ENCODE results near the gene MGMT.
A peak's percentile ranks its signal among the peaks of the same experiment; 100 is the strongest.
"Not testable (repeated sequence)": the region's sequence is repeated elsewhere in the genome, so short reads cannot be mapped to it uniquely, and the experiment has no call there.

The MGMT gene

DNA sequence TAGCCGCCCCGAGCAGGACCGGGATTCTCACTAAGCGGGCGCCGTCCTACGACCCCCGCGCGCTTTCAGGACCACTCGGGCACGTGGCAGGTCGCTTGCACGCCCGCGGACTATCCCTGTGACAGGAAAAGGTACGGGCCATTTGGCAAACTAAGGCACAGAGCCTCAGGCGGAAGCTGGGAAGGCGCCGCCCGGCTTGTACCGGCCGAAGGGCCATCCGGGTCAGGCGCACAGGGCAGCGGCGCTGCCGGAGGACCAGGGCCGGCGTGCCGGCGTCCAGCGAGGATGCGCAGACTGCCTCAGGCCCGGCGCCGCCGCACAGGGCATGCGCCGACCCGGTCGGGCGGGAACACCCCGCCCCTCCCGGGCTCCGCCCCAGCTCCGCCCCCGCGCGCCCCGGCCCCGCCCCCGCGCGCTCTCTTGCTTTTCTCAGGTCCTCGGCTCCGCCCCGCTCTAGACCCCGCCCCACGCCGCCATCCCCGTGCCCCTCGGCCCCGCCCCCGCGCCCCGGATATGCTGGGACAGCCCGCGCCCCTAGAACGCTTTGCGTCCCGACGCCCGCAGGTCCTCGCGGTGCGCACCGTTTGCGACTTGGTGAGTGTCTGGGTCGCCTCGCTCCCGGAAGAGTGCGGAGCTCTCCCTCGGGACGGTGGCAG is at the start of gene MGMT:
Gene MGMT (plus strand): TSS at position 539 of the 656 bp plus-strand sequence.
- DNase-seq: peak; percentile 85 to 93

DNA sequence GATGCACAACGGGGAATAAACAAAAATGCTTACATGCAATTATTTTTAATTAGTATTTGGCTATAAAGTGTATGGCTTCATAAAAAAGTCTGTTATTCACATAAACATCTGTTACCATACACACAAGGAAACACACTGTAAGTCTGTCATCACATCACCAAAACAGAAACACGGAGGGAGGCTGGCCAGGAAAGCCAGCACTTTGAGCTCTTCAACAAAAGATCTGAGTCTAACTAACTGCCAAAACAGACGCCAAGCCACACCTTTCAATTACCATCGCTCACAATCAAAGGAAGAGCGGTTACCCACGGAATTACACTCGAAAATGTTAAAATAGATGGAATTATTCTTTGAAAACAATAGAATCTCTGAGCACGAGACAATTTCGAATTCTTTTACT is 49.2 kb upstream of the MGMT start:
- no peak for DNase-seq

DNA sequence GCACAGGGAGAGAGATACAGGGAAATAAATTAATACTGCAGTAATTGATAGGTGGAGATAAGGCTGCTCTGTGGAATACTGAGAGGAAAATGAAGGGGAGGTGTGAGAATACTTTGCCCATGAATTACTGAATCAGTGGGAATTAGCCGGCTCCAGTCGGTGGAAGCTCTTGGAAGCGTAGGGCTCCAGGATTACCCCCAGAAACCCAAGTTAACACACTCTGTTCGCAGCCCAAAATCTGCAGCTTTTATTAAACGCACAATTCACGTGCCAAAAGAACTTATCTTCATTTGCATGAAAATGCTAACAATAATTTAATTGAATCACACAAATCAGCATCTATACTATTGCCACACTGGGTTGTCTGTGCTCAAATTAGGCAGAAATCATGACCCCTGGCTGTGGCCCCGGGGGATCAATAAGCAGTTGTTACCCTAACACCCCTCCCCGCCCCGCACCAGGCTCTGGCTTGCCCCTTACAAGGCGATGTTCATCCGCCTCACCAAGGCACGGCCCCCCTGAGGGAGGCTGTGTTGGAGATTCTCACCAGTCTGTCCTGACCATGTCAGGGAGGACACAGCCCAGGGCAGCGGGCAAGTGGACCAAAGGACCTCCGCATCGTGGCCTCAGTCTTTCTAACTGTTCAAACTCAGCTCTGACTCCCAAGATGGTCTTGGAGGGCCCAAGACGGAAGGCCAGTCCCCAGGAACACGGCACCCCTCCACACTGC is 48.4 kb upstream of the MGMT start:
- DNase-seq: no peak

DNA sequence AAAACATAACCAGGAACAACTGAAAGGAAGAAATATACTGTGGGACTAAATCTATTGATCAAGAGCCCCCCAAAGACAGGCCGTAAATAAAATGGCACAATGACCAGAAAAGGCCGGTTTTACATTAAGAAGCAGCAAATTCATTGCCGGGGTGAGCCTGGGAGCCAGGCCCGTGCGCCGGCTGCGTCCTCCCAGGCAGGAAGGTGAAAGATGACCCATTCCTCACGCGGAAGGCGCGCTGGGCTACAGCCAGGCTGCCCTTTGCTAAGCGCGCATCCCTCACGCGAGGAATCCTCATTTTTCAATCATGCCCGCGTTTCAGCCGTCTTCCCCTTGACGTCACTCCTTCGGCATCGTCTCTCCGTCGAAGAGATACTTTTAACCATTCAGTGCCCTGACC is 47.6 kb upstream of the MGMT start:
- no peak for DNase-seq

DNA sequence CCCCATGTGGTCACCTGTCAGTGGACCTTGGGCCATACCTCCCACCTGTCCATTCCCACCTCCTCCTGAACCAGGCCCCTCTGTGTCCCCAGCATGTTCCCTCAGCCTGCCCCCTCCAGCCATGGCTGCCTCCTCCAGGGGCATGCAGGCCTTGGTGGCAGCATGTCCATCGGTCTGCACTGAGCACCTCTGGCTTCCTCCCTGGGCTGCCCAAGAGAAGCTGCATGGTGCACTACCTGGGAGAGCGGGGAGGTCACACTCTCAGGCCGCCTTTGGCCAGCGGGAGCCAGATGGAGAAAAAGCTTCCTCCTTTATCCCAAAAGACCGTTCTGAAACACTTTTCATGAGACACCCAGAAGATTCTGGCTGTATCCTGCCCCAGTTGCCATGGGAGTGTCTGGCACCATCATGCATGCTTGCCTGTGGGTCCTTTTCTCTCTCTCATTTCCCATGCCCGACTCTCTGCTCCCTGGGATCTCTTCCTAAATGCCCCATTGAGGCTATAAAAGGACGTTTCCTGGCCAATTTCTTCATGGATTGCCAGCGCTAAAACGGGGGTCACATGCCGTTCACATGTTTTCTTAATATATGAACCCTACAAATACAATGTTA is 45.5 kb upstream of the MGMT start:
- DNase-seq: no peak

DNA sequence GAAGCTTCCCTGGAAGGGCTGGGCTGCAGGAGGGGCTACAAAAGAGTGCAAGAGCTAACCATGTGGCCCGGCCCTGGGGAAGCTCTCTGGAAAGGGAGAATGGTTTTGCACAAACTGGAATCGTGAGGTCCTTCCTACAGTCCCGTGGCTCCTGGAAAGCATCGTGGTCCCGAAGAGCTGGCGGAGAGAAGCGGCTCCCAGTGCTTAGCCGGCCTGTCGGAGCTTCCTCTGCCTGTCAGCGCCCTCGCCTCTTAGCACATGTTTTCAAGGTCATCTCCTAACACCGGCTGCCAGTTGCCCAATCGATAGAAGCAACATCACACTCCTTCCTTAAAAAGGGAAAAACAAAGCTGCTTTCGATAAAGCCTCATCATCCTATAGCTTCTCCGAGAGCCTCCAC is 42.1 kb upstream of the MGMT start:
- DNase-seq: no peak

DNA sequence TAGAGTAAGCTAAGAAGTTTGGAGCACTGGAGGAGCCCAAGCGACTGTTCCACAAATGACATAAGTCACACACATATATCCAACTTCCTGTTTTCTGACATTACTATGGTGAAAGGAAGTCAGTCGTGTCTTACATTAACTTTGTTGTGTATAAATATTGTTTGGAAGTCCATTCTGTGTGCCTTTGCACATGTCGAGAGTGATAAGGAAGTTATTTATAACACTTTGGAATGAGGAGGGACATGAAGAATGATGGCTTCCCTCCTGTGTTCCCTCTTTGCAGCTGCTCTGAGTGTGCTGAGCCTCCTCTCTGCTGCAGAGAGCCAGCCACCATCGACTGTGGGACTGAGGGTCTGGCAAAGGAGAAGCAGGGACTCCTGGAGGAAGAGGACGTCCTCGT is 40.4 kb upstream of the MGMT start:
- no peak for DNase-seq

DNA sequence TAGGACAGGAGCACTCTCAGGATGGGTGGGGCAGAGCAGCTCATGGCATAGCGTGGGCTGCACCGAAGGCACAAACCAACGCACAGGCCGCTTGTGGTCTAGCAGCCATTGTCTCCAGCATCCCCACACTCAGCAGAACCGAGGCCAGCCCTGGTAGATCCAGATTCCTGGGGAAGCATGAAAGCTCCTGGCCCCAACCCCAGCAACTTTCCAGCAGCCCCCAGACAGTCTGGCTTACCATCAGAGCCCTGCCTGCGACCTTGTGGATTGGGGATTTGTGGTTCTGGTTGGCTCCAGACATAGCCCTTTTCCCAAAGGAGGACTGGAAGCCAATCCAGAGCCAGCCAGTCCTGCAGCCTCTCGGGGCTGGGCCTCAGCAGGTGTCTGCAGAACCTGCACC is 33.8 kb upstream of the MGMT start:
- no peak for DNase-seq

DNA sequence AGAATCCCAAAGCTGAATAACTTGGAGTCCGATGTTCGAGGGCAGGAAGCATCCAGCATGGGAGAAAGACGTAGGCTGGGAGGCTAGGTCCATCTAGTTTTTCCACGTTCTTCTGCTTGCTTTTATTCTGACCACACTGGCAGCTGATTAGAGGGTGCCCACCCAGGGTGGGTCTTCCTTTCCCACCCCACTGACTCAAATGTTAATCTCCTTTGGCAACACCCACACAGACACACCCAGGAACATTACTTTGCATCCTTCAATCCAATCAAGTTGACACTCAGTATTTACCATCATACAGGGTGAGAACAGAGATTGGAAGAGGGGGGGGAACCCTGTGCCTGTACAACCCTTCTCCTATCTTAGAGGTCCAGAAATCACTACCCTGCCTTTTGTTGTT is 31.3 kb upstream of the MGMT start:
- not testable (repeated sequence) for DNase-seq

DNA sequence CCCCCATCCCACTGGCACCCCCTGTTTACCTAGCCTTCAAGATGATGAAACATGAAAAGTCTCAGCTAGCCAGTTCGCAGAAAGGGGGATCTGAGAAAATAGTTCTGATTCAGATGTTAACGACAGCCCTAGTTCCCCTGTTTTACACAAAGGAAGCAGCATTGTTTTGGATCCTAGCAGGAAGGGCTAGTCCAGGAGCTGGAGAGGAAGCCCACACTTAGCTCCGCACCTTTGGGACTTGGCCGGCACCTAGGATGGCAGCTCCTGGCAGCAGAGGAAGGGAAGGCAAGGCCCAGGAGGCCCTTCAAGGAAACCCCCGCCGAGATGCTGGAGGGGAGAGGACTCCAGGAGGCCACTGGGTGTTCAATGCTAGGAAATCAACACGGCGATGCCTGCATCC is 29.0 kb upstream of the MGMT start:
- DNase-seq: no peak

DNA sequence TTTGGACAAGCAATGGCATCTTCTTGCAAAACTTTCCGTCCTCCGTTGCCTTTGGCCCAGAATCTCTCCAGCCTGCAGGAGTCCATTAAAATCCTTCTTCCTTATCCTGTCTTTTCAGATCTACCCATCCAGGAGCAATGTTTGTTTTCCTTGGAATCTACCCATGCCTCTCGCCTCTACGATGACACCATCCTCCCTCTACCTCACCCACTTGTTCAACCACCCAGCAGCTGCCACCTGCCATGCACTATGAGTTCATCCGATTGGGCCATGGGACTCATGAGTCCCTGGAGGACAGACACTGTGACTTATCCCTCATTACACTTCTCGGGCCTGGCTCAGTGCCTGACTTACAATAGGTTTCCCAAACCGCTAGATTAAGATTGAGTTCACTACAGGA is 26.8 kb upstream of the MGMT start:
- no peak for DNase-seq

DNA sequence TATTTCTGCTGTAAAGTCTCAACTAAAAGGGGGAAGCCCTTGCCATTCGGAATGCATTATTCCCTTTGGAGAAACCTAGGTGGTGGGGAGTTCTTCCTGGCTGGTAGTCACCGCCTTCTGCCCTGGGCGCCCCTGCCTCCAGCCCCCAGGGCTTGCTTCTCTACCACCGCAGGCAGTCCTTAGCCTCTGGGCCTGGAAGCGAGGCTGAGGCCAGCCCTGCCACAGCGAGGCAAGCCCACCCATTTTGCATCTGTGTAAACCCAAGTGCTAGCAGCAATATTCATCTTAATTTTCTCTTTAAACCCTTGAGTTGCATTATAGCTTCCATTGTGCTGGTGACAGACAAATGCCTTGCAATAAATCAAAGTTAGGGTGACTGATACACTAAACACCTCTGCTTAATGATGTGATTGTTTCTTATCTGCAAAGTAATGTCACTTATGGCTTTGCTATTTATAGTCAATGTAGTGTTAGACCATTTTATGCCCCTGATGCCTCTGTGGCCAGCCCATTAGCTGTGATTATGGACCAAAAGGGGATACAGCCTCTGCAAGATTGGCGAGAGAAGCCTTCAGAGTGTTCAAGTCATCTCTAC is 26.2 kb upstream of the MGMT start:
- no peak for DNase-seq

DNA sequence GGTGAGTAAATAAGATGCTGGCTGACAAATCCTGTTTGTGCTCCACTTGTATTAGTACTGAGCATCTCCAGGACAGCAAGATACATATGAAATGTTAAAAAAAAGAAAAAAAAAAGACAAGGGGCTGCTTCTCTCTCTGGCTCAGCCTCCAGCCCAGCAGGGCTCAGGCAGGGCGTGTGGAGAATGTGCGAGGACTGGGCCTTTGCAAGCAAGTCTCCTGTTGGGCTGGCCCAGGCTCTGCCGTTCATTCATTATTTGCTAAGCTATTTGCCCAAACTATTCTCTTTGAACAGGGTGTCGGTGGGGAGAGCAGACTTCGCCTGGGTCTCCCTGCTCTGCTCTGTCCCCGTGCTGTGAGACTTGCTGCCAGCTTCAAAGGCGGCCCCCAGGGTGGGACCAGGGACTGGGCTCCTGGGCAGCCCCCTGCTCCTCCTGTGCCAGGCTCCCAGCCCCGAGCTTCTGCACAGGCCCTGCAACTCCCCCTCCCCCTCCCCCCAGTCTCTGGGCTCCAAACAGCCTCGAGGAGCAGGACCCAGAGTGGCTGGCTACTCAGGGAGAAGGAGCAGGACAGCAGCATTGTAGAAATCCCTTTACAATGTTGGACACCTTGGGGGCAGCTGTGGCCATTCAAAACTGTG is 25.6 kb upstream of the MGMT start:
- no peak for DNase-seq

DNA sequence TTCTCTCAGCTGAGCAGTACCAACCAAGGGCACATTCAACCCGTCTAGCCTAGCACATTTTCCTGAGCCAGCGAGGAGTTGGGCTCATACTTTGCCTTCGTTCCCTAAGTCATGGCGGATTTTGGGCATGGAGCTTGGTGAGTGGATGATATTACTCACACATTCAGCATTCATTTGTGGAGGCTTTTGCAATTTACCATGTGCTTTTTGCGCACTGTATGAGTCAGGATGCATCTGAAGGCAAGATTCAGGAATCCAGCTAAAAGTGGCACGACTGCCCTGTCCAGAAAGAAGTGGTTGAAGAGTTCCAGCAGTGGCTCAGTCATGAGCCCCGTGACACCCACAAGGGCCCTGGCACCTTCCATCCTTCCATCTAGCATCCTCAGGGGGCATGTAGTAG is 24.2 kb upstream of the MGMT start:
- no peak for DNase-seq

DNA sequence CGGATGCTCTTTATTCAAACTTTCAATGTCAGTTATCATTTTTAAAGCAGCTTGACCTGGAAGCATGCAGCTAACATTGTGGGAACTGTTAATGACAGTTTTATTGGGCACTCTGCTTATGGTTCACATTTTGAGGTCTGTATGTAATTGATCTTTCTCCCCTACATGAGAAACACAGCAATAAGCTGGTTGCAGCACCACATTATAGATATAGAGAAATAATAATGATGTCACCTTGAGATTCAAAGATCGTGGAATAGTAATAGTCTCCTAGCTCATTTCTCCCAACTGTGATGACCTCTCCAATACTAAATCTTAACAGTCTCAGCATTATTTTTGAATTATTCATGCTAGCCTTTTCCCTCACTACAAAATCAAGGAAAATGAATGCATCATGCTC is 22.7 kb upstream of the MGMT start:
- no peak for DNase-seq

DNA sequence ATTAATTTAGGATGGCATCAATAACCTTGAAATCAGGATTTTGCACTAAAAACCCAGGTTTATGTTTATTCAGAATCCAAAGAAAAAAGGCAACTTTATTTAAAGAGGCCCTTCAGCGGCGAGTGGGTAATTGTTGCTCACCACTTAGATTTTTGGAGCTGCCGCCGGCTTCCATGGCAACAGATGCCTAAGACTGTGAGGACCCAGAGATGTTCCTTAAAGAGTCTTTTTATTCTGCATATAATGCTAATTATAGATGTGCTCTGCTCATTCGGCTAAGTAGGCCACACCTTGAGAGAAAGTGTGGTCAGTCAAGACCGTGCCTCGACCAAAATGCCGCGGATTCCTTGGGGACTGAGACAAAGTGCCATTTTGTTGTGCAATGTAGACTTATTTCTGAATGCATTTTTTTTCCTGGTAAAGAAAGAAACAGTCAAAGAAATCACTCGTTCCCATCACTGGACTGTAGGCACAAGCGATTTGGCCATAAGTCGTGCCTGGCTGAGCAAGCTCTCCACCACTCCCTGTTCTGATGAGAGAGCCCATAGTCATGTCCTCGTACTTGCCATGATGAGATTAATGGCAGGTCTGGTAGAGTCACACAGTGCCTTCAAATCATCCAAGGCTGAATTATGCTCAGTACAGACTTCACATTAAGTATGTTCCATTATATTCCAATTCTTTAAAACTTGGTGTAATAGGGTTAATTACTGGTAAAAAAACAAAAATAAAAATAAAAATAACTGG is 21.4 kb upstream of the MGMT start:
- no peak for DNase-seq

DNA sequence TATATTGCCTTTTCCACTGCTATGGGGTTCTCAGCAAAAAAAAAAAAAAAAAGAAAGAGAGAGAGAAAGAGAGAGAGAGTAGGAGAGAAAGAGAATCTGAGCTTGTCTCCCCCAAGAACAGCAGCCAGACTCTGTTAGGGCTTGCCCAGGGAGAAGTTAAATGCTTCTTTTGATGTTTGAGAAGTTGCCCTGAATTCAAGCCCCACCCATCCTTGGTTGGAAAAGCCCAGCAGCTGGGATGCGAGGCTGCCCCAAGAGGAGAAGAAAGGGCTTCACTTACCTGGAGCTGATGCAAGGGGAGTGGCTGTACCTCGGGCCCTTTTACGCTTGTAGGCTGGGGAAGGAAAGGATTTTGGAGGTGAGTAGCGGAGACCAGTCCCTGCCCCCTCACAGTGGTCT is 20.9 kb upstream of the MGMT start:
- no peak for DNase-seq

DNA sequence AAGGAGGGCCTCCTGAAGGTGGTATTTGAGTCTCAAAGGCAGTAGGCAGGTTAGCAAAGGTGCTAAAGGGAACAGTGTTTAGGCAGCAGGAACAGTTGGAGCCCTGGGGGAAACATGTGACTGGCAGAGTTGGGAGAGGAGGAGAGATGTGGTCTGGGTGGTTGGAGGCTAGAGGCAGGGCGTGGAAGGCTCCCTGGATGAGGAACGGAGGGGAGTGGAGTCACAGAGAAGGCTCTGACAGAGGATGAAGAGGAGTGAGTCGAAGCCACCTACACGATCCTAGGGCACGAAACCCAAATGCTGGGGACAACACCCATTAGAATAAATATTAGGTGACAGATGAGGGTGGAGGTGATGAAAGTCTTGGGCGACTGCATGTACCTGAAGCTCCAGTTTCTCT is 19.6 kb upstream of the MGMT start:
- no peak for DNase-seq

DNA sequence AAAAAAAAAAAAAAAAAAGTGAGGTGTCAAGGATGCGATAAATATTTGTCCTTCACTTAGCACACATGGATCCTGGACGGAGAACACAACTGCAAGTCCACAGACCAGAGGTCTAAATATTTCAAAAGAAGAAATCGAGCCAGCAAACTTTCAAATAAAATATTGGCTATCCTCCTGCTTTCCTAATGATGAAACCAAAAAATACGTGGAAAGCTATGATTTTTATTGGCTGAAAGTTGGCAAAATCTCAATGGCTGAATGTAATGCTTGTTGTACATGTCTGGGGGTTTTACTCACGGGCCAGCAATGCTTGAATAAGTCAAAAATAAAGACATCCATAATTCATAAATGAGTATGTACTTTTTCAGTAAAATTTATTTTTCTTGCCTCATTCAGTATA is 19.0 kb upstream of the MGMT start:
- DNase-seq: no peak

DNA sequence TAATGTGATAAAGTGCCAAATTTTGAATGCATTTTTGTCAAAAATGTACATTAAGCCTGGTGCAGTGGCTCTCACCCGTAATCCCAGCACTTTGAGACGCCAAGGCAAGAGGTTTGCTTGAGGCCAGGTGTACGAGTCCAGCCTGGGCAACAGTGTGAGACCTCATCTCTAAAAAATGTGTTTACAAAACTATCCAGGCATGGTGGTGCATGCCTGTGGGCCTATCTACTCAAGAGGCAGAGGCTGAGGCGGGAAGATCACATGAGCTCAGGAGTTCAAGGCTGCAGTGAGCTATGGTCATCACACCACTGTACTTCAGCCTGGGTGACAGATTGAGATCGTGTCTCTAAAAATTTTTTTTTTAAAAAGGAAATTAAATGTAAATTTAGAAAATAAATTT is 18.5 kb upstream of the MGMT start:
- no peak for DNase-seq

DNA sequence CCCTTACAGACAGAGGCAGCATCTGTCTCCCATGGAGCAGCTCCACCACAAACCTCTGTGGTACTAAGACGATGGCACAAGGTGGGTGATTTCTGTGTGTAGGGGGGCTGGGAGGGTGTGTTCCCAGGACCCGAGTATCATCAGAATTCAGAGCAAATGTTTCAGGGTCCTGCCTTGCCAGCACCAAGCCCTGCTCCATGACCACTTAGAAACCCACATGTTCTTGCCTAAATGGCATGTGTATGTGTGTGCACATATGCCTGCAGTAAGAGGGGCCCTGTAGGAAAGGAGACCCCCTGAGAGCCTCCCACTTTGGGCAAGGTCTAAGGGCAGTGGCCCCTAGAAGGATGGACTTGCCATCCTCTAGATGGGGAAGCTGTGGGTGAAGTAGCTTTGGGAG is 17.1 kb upstream of the MGMT start:
- DNase-seq: no peak

DNA sequence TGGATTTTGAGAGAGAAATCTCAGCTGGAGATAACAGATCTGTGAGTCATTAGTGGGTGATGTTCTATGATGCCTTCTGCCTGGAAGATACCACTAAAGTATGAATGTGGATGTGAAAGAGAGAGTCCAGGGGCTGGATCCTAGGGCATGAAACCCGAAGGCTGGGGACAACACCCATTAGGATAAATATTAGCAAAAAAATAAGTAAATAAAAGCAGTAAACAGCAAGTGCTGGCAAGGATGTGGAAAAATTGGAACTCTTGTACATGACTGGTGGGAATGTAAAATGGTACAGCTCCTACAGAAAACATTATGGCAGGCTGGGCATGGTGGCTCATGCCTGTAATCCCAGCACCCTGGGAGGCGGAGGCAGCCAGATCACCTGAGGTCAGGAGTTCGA is 16.6 kb upstream of the MGMT start:
- no peak for DNase-seq

DNA sequence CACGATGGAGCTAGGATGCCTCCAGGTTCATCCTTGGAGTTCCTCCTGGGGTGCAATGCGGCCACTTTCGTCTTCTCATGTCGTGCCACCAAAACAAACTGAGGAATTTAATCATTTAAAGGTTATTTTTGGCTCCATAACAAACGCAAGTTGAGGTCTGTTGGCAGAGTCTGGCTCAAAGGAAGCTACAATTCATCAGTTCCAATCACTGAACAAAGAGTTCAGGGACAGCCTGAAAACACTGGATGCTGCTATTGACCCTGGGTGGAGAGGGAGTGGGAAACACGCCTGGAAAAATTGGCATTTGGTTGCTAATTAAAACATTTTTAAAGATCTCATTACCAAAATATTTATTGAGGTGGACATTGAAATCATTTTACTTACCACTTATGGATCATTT is 11.4 kb upstream of the MGMT start:
- no peak for DNase-seq

Measured in inflammatory macrophage treated with lipopolysaccharide for 1 hour (primary cell).